GM19025 (cell line): ENCODE measurements around the gene MUC3A.

Experiments used
- ATAC-seq: cut with Tn5 transposase; IDR thresholded peaks from one replicate; pipeline ENCODE4 v1.9.1; 2021; ENCODE audit warnings: mild to moderate bottlenecking, low read depth, moderate library complexity; ENCODE audit not compliant: unreplicated experiment

MUC3A gene

GRCh38 chr7:101015626-101016025 is 66.3 kb downstream of the MUC3A start:
- ATAC-seq = no peak

GRCh38 chr7:101017064-101017777 is 67.9 kb downstream of the MUC3A start:
- peak; percentile 61 for ATAC-seq
